Memory B cell (primary cell): Measurements from ENCODE around the gene GAS2L3.

Source experiments
- ATAC-seq: fragments of 150-1000 bp; cut with Tn5 transposase; 2 replicates; pipeline ENCODE4 v1.10.0; 2021; ENCODE audit warnings: low read depth, mild to moderate bottlenecking, moderate library complexity
- DNase-seq, 2 donors: peaks; one replicate each; pipeline ENCODE4 v3.0.0; 2022; ENCODE audit warnings: low spot score in 2 of 2
- H3K27ac Mint-ChIP-seq: one replicate; pipeline ENCODE4 v1.8.0; 2022; ENCODE audit warnings: mild to moderate bottlenecking, moderate library complexity, mixed read lengths
- H3K27me3 Mint-ChIP-seq: one replicate; pipeline ENCODE4 v1.8.0; 2022; ENCODE audit warnings: mixed read lengths
- H3K36me3 Mint-ChIP-seq: one replicate; pipeline ENCODE4 v1.8.0; 2022; ENCODE audit warnings: mild to moderate bottlenecking, mixed read lengths
- H3K4me1 Mint-ChIP-seq: one replicate; pipeline ENCODE4 v1.8.0; 2022; ENCODE audit warnings: mixed read lengths
- H3K4me3 Mint-ChIP-seq: one replicate; pipeline ENCODE4 v1.8.0; 2022; ENCODE audit warnings: mild to moderate bottlenecking, moderate library complexity, mixed read lengths
- H3K9me3 Mint-ChIP-seq: one replicate; pipeline ENCODE4 v1.8.0; 2022; ENCODE audit warnings: mixed read lengths

The GAS2L3 gene

GRCh38 chr12:100661300-100661951 lies 87.9 kb downstream of the GAS2L3 start:
- Mint-ChIP-seq H3K4me3 (no peak overlapping the region), H3K4me1 (no peaks in the 10 kb centered on the region), H3K27ac (no peak overlapping the region), H3K27me3 (peaks cover 7% of the 10 kb centered on the region), H3K36me3 (peaks cover 2% of the 10 kb centered on the region), H3K9me3 (peaks cover 6% of the 10 kb centered on the region)
- no peak for ATAC-seq
- DNase-seq, result no peak

- Mint-ChIP-seq H3K36me3 (no peaks in the 10 kb centered on the region), H3K27me3 (peaks cover 3% of the 10 kb centered on the region), H3K9me3 (no peaks in the 10 kb centered on the region), H3K4me3 (no peak overlapping the region), H3K4me1 (no peaks in the 10 kb centered on the region), H3K27ac (no peak overlapping the region)
- DNase-seq (no peak), ATAC-seq (no peak)
Measured at GRCh38 chr12:100666588-100666987, 93.1 kb downstream of the GAS2L3 start.

GRCh38 chr12:100668945-100669536 lies 95.6 kb downstream of the GAS2L3 start:
- H3K36me3 Mint-ChIP-seq, result no peaks in the 10 kb centered on the region
- no peaks in the 10 kb centered on the region for H3K4me1 Mint-ChIP-seq
- H3K4me3 Mint-ChIP-seq, result no peak overlapping the region
- no peaks in the 10 kb centered on the region for H3K9me3 Mint-ChIP-seq
- peaks cover 5% of the 10 kb centered on the region for H3K27me3 Mint-ChIP-seq
- peak; percentile 9 to 17 for DNase-seq
- H3K27ac Mint-ChIP-seq, result no peak overlapping the region
- ATAC-seq, result peak; percentile 27

GRCh38 chr12:100669922-100670321 lies 96.4 kb downstream of the GAS2L3 start:
- Mint-ChIP-seq H3K4me3 (no peak overlapping the region), H3K4me1 (no peaks in the 10 kb centered on the region), H3K9me3 (no peaks in the 10 kb centered on the region), H3K27ac (no peak overlapping the region), H3K36me3 (no peaks in the 10 kb centered on the region), H3K27me3 (peaks cover 5% of the 10 kb centered on the region)
- ATAC-seq (no peak), DNase-seq (no peak)

- H3K27me3 Mint-ChIP-seq, result peaks cover 5% of the 10 kb centered on the region
- ATAC-seq (no peak), DNase-seq (no peak)
- no peak overlapping the region for H3K27ac Mint-ChIP-seq
- H3K4me3 Mint-ChIP-seq, result no peak overlapping the region
- no peaks in the 10 kb centered on the region for H3K36me3 Mint-ChIP-seq
- H3K9me3 Mint-ChIP-seq, result no peaks in the 10 kb centered on the region
- H3K4me1 Mint-ChIP-seq, result no peaks in the 10 kb centered on the region
Measured at GRCh38 chr12:100671396-100672074, 98.1 kb downstream of the GAS2L3 start.

- Mint-ChIP-seq H3K9me3 (no peaks in the 10 kb centered on the region), H3K4me1 (no peaks in the 10 kb centered on the region), H3K36me3 (no peaks in the 10 kb centered on the region), H3K27ac (no peak overlapping the region), H3K4me3 (no peak overlapping the region), H3K27me3 (peaks cover 5% of the 10 kb centered on the region)
- peak in 1 of 2 donors; percentile 23 for DNase-seq
- ATAC-seq, result no peak
Measured at GRCh38 chr12:100672075-100672592, 98.7 kb downstream of the GAS2L3 start.

GRCh38 chr12:100674036-100674888 lies 100.8 kb downstream of the GAS2L3 start:
- H3K9me3 Mint-ChIP-seq, result no peaks in the 10 kb centered on the region
- H3K36me3 Mint-ChIP-seq, result peaks cover 1% of the 10 kb centered on the region
- no peaks in the 10 kb centered on the region for H3K4me1 Mint-ChIP-seq
- peaks cover 11% of the 10 kb centered on the region for H3K27me3 Mint-ChIP-seq
- DNase-seq (no peak), ATAC-seq (no peak)
- no peak overlapping the region for H3K27ac Mint-ChIP-seq
- H3K4me3 Mint-ChIP-seq, result no peak overlapping the region
